DOHH2 (cell line): ENCODE data around the gene TNFSF4.

Experiments
- H3F3A ChIP-seq: fragments of 200-600 bp; sonication (generic), shearing (Covaris generic); 2 replicates; pipeline ENCODE4 v1.6.0; 2016; ENCODE audit warnings: antibody characterized with exemption, mild to moderate bottlenecking; ENCODE audit not compliant: control insufficient read depth, insufficient read depth
- H3K27ac ChIP-seq: fragments of 200-600 bp; sonication (generic); 2 replicates; pipeline ENCODE4 v1.5.1; 2014; ENCODE audit warnings: low read depth, mild to moderate bottlenecking, low read length, moderate library complexity
- H3K27me3 ChIP-seq: fragments of 200-600 bp; sonication (generic); 2 replicates; pipeline ENCODE4 v1.6.1; 2014; ENCODE audit warnings: mild to moderate bottlenecking, low read length, mixed read lengths; ENCODE audit not compliant: control insufficient read depth
- H3K36me3 ChIP-seq: fragments of 200-600 bp; sonication (generic); 2 replicates; pipeline ENCODE4 v1.6.1; 2014; ENCODE audit warnings: mild to moderate bottlenecking, low read length, moderate library complexity, mixed read lengths; ENCODE audit not compliant: control insufficient read depth
- H3K4me1 ChIP-seq: fragments of 200-600 bp; sonication (generic); 2 replicates; pipeline ENCODE4 v1.6.1; 2014; ENCODE audit warnings: mild to moderate bottlenecking, low read length, mixed read lengths; ENCODE audit not compliant: control insufficient read depth
- H3K4me2 ChIP-seq: fragments of 200-600 bp; sonication (generic); 2 replicates; pipeline ENCODE4 v1.6.0; 2014; ENCODE audit warnings: mild to moderate bottlenecking, low read length, moderate library complexity
- H3K4me3 ChIP-seq: fragments of 200-600 bp; sonication (generic); 2 replicates; pipeline ENCODE4 v1.5.1; 2014; ENCODE audit warnings: mild to moderate bottlenecking, low read length, mixed read lengths
- H3K79me2 ChIP-seq: fragments of 200-600 bp; sonication (generic); 2 replicates; pipeline ENCODE4 v1.6.1; 2014; ENCODE audit warnings: mild to moderate bottlenecking, low read length, mixed read lengths; ENCODE audit not compliant: control insufficient read depth
- H3K9me2 ChIP-seq: fragments of 200-600 bp; sonication (generic); replicated peaks from 2 replicates; pipeline ENCODE4 v1.6.1; 2014; ENCODE audit warnings: mild to moderate bottlenecking, low read length, mixed read lengths; ENCODE audit not compliant: control insufficient read depth
- H3K9me3 ChIP-seq: fragments of 200-600 bp; sonication (generic); 2 replicates; pipeline ENCODE4 v1.6.1; 2014; ENCODE audit warnings: antibody characterized with exemption, low read length, mixed read lengths; ENCODE audit not compliant: control insufficient read depth, insufficient read depth
- H4K20me1 ChIP-seq: fragments of 200-600 bp; sonication (generic); 2 replicates; pipeline ENCODE4 v1.6.0; 2014; ENCODE audit warnings: low read depth, mild to moderate bottlenecking, antibody characterized with exemption, low read length, moderate library complexity; ENCODE audit not compliant: control insufficient read depth, insufficient read depth
- CTCF ChIP-seq: fragments of 200-600 bp; sonication (generic); IDR thresholded peaks from one replicate; pipeline ENCODE4 v1.5.1; 2014; ENCODE audit warnings: antibody characterized with exemption, mild to moderate bottlenecking, low read depth, low read length; ENCODE audit not compliant: poor library complexity, severe bottlenecking
- EZH2phosphoT487 ChIP-seq: fragments of 200-600 bp; sonication (generic); IDR thresholded peaks from 2 replicates; pipeline ENCODE4 v1.6.1; 2017; ENCODE audit warnings: borderline replicate concordance, mild to moderate bottlenecking, antibody characterized with exemption, low read length, moderate library complexity, mixed read lengths

Gene TNFSF4

GRCh38 chr1:173152598-173152997, 54.5 kb downstream of the TNFSF4 start:
- no peak overlapping the region for H3K4me3 ChIP-seq
- H3K4me1 ChIP-seq, result no peaks in the 10 kb centered on the region
- H3K27me3 ChIP-seq, result no peaks in the 10 kb centered on the region
- no peaks in the 10 kb centered on the region for H3F3A ChIP-seq
- H3K4me2 ChIP-seq, result no peak overlapping the region
- TF ChIP-seq CTCF, result no peak
- TF ChIP-seq EZH2phosphoT487, result no peak
- H3K79me2 ChIP-seq, result no peaks in the 10 kb centered on the region
- no peaks in the 10 kb centered on the region for H3K9me3 ChIP-seq
- no peak overlapping the region for H3K27ac ChIP-seq
- H3K9me2 ChIP-seq, result no peaks in the 10 kb centered on the region
- no peaks in the 10 kb centered on the region for H4K20me1 ChIP-seq
- no peaks in the 10 kb centered on the region for H3K36me3 ChIP-seq

GRCh38 chr1:173150795-173151194, 56.3 kb downstream of the TNFSF4 start:
- Histone ChIP-seq H3K9me2 (no peaks in the 10 kb centered on the region), H3K4me1 (no peaks in the 10 kb centered on the region), H3K9me3 (no peaks in the 10 kb centered on the region), H3K27me3 (no peaks in the 10 kb centered on the region), H3K79me2 (no peaks in the 10 kb centered on the region), H4K20me1 (no peaks in the 10 kb centered on the region), H3K4me3 (no peak overlapping the region), H3K27ac (no peak overlapping the region), H3F3A (no peaks in the 10 kb centered on the region), H3K36me3 (no peaks in the 10 kb centered on the region), H3K4me2 (no peak overlapping the region)
- TF ChIP-seq CTCF, result no peak
- TF ChIP-seq EZH2phosphoT487, result no peak

DNA sequence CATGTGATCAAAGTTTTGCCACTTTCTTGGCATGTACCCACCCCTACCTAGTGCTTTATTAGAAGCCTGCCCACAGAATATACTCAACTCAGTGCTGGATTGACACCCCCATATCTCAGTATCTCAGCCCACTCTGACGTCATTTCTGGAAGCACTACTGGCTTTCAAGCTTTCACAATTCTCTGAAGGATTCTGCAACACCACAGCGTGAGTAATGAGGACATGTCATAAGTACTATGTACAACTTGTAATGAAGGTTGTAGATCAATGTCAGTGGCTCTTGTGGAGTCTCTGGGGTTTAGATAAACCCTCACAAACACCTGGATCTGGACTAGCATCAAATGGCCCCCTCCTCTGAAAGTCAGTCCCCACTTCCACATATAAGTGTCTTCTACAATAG, 57.2 kb downstream of the TNFSF4 start:
- TF ChIP-seq EZH2phosphoT487, result no peak
- no peak for TF ChIP-seq CTCF
- no peaks in the 10 kb centered on the region for H4K20me1 ChIP-seq
- no peaks in the 10 kb centered on the region for H3K9me3 ChIP-seq
- H3K4me2 ChIP-seq, result no peak overlapping the region
- H3K27me3 ChIP-seq, result no peaks in the 10 kb centered on the region
- no peaks in the 10 kb centered on the region for H3K36me3 ChIP-seq
- no peaks in the 10 kb centered on the region for H3K9me2 ChIP-seq
- H3K4me3 ChIP-seq, result no peak overlapping the region
- H3K4me1 ChIP-seq, result no peaks in the 10 kb centered on the region
- H3K27ac ChIP-seq, result no peak overlapping the region
- H3F3A ChIP-seq, result no peaks in the 10 kb centered on the region
- H3K79me2 ChIP-seq, result no peaks in the 10 kb centered on the region

DNA sequence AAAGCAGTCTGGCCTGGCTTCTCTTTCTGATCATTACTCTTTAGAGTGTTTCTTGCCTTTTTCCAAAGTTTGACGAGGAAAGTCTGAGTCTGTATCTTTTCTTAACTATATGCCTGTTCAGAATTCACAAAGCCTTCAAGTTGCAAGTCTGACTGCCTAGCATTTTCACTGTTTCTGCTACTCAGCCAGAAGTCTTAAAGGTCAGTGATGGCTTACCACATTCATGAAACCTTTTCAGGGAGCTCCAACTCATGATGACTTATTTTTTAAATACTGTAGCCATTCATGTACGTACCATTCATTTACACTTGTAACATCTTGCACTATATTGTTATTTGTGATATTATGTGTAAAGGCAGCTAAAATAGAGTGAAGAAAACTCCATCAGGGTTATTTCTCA, 58.2 kb downstream of the TNFSF4 start:
- TF ChIP-seq EZH2phosphoT487 (no peak), CTCF (no peak)
- H3K4me3 ChIP-seq, result no peak overlapping the region
- no peak overlapping the region for H3K27ac ChIP-seq
- no peaks in the 10 kb centered on the region for H3K9me3 ChIP-seq
- H4K20me1 ChIP-seq, result no peaks in the 10 kb centered on the region
- no peak overlapping the region for H3K4me2 ChIP-seq
- no peaks in the 10 kb centered on the region for H3K36me3 ChIP-seq
- no peaks in the 10 kb centered on the region for H3K27me3 ChIP-seq
- no peaks in the 10 kb centered on the region for H3F3A ChIP-seq
- no peaks in the 10 kb centered on the region for H3K4me1 ChIP-seq
- H3K79me2 ChIP-seq, result no peaks in the 10 kb centered on the region
- H3K9me2 ChIP-seq, result no peaks in the 10 kb centered on the region
